Stimulated activated CD8-positive, alpha-beta memory T cell treated with anti-CD3 and anti-CD28 coated beads, Interleukin-2, amount 100 ng/mL, for 48 hours (primary cell): ENCODE data around the gene TEPSIN.

Experiments
- DNase-seq, 2 donors: peaks; one replicate each; pipeline ENCODE4 v3.0.0-alpha.2; 2020; ENCODE audit warnings: low read depth in 2 of 2

Gene TEPSIN

DNA sequence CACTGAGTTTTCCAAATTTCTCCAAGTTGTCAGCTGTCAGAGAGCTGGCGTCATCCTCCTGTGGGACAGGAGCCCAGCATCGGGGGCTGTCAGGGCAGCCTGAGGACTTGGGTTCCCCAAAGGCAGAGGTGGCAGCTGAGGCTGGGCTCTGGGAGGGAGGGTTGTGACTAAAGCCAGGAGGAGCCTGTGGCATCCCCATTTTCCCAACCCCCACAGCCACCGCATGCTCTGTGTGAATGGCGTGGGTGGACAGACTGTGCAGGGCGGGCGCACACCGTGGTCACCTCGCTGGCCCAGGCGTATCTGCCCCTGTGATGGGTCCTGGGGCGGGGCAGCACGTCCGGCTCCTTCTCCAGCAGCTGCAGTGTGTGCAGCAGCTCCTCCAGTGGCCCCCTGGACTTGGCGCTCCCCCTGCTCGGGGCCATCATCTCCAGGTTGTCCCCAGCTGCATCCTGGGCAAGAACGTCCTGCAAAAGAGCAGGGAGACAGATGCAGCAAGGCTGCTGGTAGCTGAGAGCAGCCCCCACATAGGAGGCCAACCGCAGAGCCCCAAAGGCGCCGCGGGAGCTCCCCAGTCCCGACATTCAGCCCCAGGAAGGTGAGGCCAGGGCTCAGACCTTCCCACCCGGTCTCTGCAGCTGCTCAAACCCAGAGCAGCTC lies 40.9 kb downstream of the TEPSIN start:
- no peak for DNase-seq

DNA sequence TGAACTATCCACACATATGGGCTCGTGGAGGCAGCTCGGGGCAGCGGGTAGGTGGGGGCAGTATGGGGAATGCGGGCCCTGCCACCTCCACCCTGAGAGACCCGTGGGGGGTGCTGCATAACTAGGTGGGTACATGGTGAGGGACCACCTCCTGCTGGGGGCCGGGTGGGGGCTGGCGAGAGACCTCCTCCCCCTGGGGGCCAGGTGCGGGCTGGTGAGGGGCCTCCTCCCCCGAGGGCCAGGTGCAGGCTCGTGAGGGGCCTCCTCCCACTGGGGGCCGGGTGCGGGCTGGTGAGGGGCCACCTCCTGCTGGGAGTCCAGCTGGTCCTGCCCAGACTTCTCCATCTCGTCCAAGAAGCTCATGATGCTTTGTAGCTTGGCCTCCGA lies 41.5 kb downstream of the TEPSIN start:
- no peak for DNase-seq

DNA sequence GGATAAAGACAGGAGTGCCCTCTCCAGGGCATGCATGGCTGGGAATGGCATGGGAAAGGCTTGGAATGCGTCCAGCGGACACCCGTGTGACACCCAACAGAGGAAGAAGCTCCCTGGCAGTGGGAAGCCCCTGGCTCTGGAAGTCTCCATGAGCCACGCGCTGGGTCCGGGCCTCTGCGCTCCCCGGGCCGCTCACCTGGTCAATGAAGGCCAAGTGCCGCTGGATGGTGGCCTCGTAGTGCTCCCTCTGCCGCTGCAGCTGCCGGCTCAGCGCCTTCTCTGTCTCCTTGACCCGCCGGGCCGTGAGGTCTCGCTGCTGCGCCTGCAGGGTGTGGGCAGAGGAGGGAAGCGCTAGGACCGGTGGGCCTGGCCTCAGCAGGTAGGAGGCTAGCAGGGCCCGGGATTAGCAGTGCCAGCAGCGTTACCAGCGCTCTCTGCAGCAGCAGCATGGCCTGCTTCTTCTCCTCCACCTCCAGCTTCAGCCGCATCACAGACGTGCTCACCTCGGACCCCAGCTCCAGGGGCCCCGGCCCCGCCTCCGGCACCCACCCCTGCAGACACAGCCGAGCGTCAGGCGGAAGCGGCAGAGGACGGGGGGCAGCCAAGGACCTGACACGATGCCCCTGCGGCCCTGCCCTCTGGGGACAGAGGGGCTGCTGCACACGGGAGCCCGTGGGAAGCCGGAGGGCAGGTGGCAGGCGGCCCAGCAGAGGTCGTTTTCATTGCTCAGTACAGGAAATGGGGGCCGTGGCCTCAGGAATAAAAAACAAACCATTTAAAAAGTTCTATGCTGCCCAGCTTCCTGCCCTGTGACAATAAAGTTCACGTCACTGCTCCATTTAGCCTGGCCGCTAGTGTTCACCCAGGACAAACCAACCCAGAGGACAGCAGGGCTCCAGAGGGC lies 42.1 kb downstream of the TEPSIN start:
- no peak for DNase-seq

DNA sequence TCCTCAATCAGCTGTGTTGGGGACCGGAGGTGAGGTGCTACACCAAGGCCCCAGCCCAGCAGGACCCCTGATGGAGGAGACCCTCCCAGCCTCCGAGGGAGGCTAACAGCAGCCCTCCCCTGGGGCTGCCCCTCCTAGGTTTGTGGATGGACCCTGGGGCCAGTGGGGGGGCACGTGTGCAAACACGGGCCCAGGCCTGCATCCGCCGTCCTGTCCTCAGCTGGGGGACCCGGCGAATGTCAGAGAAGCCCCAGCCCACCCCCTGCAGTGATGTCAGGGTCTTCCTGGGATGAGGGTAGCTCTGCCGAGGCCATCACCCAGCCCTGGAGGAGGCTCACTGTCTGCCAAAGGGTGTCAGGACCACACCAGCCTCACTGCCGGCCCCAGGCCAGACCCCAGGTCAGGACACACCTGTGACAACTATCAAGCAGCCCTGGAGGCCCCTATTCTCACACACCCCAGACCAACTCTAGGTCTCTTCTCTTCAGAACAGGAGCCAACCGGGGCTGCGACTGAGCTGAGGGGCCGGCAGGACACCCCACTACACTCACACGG lies 42.8 kb downstream of the TEPSIN start:
- DNase-seq, result no peak

DNA sequence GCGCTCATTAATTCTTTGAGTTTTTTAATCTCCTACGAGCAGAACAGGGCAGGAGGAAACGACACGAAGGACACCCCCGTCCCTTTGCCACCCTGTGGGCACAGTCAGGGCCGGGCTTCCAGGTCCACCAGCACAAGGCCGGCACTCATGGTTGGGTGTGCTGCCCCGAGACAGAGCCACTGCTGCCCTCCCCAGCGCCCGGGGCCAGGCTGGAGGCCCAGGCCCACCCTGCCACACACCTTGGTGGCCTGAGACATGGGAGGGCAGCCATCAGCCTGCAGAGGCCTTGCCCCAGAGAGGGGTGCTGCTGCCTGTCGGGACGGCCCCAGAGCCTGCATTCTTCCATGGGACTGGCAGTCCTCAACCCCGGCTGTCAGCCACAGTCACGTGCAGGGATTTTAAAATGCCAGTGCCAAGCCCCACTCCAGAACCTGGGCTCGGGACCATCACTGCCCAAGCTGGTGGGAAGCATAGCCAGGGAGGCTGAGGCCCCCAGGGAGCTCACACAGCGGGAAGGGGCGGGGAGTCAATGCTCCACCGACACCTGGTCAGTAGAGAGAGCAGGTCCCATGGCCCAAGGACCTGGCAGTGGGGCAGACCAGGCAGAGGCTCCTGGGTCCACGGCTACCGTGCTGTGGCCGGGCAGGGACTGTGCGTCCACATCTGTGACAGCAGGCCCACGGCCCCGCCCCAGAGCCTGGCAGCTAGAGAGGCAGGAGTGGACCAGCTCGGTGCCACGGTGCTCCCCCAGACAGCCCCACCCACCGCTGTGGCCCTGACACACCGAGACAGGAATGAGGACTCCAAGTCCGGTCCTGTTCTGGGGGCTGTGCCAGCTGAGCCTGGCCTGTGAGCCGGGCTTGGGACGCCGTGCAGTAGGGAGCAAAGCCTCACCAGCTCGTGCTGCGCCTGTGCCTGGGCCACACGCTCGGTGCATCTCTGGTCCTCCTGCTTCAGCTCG lies 43.6 kb downstream of the TEPSIN start:
- DNase-seq, result no peak

DNA sequence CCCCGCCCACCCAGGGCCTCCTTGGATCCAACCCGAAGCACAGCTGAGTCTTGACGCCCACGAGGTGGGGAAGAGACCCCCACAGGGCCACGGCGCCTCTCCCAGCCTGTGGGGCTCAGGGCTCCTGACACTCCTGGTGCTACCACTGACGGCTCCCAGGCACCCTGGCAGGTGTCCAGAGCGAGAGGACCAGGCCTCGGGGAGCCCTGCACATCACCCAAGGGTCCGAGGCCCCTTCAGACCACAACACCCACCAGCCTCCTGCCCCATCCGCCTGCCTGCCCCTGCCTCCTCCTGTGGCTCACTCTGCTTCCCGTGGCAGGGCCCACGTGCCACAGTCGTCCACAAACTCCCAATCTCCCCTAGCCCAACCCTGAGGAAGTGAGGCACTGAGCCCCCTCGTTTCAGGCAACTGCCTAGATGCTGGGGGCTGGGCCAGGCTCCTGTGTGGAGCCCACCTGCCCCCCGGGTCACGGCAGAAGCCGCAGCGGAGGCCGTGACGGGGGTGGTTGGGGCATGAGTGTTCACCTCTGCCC lies 44.6 kb downstream of the TEPSIN start:
- no peak for DNase-seq

DNA sequence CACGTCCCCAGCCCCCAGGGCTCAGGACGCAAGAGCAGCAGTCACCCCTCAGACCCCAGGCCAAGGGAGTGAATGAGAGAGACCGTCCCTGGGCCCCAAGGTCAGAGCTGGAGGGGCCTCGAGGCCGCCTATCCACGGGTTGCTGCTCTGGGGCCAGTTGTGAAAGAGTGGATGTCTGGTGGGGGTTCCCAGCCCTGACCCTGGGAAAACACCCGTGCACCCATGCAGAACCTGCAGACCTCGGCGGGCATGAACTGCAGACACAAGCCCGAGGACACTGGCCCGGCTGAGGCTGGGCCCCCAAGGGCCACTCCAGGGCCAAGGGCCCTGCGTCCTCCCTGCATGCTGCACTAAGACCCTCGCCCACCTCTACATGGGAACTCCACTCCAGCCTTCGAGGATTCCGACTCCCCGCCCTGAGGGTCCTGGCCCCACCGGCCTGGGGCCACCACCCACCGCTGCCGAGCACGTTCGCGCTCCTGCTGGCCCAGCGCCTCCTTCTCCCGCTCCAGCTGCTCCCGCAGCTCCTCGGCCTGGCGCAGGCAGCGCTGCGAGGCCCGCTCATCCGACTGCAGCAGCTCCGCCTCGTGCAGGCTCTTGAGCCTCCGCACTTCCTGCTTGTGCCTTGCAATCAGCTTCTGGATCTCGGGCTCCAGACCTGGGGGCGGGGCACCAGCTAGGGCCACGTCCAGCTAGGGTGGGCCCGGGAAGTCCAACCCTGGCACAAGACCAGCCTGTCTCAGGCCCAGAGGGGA lies 45.2 kb downstream of the TEPSIN start:
- no peak for DNase-seq

DNA sequence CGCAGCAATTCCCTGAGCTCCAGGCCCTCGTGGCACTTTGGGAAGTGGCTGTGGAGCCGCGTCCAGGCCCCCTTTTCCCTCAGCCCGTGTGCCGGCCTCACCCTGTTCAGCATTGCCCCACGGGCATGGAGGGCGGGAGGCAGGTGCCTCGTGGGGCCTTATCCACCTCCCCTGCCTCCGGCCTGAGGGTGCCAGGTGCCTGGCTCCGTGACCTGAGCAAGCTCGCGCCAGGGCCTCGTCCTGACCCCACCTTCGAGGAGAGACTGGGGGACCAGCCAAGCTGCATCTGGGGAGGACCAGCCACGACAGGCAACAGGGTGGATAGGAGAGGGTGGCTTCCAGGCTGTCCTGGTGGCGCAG lies 45.8 kb downstream of the TEPSIN start:
- DNase-seq, result no peak

DNA sequence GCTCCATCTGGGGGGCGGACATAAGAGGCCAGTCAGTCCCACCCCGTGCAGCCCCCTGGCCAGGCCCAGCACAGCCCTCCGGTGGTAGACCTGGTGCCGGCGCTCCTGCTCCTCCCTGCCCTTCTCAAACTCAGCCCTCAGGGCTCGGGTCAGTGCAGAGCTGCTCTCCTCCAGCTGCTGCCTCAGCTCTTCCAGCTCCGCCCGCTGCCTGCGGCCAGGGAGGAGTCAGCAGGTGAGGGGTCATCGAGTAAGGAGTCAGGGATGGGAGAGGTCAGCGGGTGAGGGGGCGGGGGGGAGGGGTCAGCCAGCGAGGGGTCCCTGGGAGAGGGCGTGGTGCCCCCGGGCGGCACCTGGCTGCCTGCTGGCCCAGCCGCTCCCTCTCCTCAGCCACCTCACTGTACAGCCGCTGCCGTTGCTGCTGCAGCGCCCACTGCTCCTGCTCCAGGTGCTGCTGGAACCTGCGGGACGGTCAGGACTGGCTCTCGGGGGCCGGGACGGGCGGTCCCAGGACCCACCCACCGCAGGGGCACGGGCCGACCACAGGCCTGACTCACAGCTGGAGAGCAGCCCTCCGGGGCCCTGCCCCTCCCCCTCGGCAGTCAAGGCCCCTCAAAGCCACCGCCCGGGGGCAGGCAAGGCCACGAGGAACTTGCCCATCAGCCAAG lies 46.3 kb downstream of the TEPSIN start:
- DNase-seq, result no peak

DNA sequence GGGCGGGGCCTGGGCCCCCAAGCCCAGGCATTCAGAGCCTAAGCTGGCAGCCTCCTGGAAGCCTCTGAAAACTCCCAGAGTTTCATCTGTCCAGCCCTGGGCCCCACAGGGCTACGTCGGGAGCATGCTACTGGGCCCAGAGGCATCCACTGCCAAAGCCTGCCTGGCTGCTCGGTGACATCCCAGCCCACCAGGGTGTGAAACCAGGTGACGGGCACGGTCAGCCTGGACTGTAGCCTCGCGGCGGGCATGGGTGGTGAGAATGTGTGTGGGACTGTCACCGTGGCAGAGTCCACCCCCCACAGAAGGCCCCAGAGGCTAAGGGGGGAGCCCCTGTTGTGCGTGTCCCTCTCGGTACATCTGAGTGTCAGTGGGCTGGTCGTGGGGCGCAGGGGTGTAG lies 47.2 kb downstream of the TEPSIN start:
- DNase-seq, result no peak

DNA sequence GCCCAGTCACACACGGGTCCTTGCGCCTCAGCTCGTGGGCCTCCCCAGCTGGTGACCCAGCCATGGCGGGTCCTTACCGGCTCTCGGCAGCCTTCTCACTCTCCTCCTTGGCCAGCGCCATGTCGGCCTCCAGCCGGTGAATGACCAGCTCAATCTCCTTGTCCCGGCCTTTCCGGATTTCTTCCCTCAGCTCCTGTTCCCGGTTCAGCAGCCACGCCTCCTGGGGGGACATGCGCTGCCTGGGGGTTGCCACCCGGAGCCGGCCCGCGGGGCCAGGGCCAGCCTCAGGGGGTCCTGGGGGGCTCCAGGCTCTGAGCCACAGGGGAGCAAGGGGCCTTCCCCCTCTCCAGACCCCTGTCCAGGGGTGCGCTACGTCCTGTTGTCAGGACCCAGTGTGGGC lies 47.7 kb downstream of the TEPSIN start:
- DNase-seq, result no peak

DNA sequence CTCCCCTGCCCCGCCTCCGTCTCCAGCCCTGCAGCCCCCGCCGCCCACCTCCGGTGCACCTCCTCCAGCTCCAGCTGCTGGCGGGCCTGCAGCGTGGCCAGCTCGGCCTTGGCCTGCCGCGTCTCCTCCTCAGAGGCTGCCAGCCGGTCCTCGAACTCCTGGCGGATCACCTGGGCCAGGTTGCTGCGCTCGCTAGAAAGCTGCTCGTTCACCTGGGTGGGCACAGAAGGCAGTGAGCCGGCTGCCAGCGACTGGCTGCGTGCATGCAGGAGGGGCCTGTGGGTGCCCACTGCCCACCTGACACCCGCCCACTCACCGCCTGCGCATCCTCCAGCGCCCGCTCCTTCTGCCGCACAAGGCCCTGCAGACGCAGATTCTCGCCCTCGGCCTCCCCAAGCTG lies 48.3 kb downstream of the TEPSIN start:
- DNase-seq, result no peak

DNA sequence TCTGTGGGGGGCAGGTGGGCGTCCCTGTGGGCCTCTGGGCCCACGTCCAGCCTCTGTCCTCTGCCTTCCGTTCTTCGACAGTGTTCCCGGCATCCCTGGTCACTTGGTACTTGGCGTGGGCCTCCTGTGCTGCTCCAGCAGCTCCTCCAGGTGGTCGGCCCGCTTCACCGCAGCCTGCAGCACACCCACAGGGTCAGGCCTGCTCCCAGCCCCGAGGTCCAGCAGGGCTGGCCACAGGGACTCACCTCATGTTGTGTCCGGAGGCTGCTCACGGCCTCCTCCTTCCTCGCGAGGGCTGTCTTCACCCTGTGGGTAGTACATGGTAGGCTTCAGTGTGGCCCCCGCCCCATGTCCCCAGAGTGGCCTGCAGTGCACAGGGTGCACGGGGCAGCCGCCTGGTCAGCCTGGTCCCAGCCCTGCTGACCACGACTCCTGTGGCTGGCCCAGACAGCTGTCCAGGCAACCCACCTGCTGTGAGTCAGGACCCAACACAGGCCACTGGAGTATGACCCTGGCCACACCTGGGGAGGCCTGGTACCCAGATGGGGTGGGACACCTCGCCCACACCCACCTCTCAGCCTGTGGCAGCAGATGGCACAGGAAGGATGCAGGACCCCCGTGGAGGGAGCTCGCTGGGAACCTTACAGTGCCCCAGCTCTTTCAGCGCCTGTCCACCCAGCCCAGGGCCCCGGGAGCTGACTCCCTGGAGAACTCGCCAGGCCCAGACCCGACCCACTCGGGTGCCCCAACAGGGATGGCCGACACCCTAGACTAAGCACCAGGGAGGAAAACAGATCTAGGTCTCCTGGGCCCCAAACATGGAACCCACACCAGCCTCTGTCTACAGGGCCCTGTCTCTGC lies 49.0 kb downstream of the TEPSIN start:
- DNase-seq, result no peak

DNA sequence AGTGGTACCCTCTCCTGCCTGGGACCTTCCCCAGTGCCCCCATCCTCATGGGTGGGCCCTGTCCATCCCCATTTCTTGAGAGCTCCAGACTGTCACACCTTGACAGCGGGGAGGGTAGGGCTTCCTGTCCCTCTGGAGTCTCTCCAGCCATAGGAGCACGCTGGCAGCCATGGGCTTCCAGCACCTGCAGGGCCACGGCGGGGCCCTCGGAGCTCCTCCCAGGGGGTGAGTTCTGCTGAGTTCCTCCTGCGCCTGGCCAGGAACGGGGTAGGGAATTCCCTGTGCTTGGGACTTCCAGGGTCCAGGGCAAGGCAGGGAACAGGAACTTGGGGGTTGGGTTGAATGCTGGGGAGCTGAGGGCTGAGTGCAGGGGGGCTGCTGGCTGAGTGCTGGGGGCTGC lies 49.8 kb downstream of the TEPSIN start:
- no peak for DNase-seq

DNA sequence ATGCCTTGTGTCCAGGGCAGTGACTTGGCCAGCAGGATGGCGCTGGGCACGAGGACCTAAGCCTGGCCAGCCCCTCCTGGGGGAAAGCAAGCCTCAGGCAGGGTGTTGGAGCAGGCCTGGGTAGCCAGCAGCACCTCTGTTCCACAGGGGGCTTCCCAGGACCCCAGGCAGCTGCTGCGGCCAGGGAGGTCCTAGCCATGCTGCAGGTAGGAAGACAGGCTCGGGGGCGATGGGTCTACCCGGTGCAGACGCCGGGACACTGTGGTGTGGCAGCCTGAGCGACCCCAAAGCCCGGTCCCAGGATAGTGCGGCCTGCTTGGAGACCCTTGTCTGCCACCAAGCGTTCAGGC lies 50.4 kb downstream of the TEPSIN start:
- DNase-seq, result no peak

DNA sequence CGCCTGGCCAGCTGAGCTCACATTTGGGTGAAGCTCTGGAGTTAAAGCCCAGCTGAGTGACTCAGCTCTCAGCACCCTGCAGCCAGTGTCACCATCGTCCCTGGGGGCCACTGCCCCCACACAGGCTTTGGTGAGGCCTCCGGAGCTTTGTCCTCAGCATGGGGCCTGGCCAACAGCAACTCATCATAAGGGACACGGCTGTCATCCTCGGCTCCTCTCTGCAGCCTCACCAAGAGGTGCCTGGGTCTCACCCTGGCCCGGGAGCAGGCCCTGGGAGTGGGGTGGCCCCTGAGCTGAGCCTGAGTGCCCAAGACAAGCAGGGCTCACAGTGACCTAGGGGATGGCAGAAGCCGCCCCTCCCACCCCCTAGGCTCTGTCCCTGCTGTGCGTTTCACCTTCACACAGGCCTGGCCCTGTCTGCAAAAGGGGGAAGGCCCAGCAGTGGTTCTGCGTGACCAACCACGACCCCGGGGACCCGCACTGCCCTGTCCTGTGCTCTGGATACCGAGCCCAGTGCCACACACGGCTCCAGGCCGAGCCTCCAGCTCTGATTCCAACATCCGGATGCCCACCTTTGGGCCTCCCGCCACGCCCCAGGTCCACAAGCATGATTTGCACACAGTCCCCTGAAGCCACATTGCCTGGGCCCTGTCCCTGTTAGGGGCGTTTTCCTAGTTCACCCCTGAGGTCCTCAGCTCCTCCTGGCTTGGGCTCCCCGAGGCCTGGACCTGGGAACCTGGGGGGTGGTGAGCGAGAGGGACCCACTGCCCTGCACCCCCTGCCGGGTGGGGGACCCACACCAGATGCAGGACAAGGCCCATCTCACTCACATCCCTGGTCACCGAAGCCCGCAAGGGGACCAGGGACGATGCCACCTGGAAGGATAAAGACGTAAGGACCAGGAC lies 51.0 kb downstream of the TEPSIN start:
- DNase-seq, result no peak

DNA sequence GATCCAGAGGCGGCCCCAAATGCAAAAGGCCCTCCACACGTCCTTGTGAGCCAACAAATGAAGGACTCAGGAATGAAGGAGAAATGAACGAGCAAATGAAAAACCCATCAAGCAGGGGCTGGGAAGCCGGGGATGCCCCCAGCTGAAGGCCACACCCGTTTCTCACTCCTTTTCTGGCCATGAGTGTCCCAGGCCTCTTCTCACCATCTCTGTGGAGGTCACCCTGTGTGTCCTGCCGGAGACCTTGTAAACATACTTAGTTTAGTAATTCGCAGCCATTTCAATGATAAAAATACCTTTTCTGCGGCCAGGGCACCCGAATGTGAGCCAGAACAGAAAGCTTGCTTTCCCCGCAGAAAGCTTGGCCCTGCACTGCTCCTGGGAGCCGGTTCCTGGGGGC lies 51.7 kb downstream of the TEPSIN start:
- DNase-seq, result no peak

DNA sequence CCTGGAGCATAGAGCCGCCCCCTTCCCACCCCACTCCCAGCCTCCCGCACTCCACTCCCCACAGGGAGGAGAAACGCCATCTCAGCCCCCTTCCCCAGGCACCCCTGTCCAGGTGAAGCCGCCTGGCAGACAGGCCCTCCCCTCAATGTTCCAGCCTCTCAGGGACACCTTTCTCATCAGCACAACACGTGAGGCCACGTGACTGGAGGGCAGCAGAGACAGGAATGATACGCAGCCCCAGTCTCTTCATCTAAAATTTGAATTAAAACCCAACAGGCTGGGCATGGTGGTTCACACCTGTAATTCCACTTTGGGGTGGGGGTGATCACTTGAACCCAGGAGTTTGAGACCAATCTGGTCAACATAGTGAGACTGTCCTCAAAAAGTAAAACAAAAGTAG lies 52.7 kb downstream of the TEPSIN start:
- DNase-seq, result no peak

DNA sequence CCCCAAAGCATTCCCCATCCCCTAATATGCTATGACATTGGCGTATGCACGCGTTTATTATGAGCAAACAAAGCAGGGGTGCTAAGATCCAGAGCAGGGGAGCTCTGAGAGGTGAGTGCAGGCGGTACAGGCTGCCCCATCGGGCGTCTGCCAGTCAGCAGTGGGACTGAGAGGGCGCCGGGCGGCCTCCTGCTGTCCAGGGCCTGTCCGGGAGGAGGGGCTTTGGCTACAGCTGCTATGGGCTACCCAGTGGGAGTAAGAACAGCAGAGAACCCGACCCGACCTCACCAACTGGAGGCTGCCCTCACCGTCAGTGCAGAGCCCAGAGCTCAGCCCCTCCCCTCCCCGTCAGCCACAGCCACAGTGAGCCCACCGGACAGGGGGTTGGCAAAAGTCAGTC lies 54.3 kb downstream of the TEPSIN start:
- DNase-seq, result no peak
